CD14-positive monocyte (primary cell): ENCODE data around the gene ZNF280D. TPM values are rescaled to one million over a fixed set of nuclear protein-coding genes. Genes with fewer than 3 reads are reported as not detected.

Experiments used
- DNase-seq, 3 donors: peaks; one replicate each; pipeline ENCODE4 v3.0.0-alpha.2; 2011 to 2022
- H2AFZ ChIP-seq: 2 replicates; pipeline ENCODE4 v1.6.0; 2012; ENCODE audit warnings: mild to moderate bottlenecking, low read depth, low read length, inconsistent platforms; ENCODE audit not compliant: insufficient read depth, poor library complexity, severe bottlenecking
- H3K27ac ChIP-seq, 2 donors: 1 replicate in 1 of 2; 2 replicates in 1 of 2; pipeline ENCODE4 v1.5.1; 2012 to 2013; ENCODE audit warnings: low read length in 2 of 2, control low read depth in 1 of 2, inconsistent platforms in 1 of 2, low read depth in 1 of 2, mild to moderate bottlenecking in 1 of 2
- H3K27me3 ChIP-seq, 2 donors: one replicate each; pipeline versions ENCODE4 v1.6.0 to v1.6.1; 2011 to 2013; ENCODE audit warnings: low read length in 2 of 2; ENCODE audit not compliant: control insufficient read depth in 2 of 2, insufficient read depth in 2 of 2
- H3K36me3 ChIP-seq, 2 donors: replicated peaks in 1 of 2; 1 replicate in 1 of 2; 2 replicates in 1 of 2; pipeline versions ENCODE4 v1.5.1 to v1.6.1; 2012 to 2013; ENCODE audit warnings: low read length in 2 of 2, control low read depth in 1 of 2, inconsistent platforms in 1 of 2, mild to moderate bottlenecking in 1 of 2; ENCODE audit not compliant: insufficient read depth in 2 of 2, control insufficient read depth in 1 of 2
- H3K4me1 ChIP-seq, 2 donors: 1 replicate in 1 of 2; 2 replicates in 1 of 2; pipeline versions ENCODE4 v1.5.1 to v1.6.1; 2012 to 2013; ENCODE audit warnings: low read length in 2 of 2, control low read depth in 1 of 2, inconsistent platforms in 1 of 2, mild to moderate bottlenecking in 1 of 2, moderate library complexity in 1 of 2; ENCODE audit not compliant: insufficient read depth in 2 of 2, control insufficient read depth in 1 of 2
- H3K4me2 ChIP-seq: replicated peaks from 2 replicates; pipeline ENCODE3; 2012; ENCODE audit warnings: low read length, moderate library complexity, mild to moderate bottlenecking; ENCODE audit not compliant: poor library complexity, severe bottlenecking; ENCODE audit errors: extremely low read depth
- H3K4me3 ChIP-seq, 3 experiments: fragments of 200-600 bp in 1 of 3; sonication (generic) in 1 of 3; replicated peaks in 1 of 3; 1 replicate in 2 of 3; 2 replicates in 1 of 3; pipeline ENCODE4 v1.5.1; 2011 to 2013; ENCODE audit warnings: low read length in 3 of 3, mild to moderate bottlenecking in 3 of 3, control low read depth in 2 of 3, low read depth in 2 of 3, inconsistent platforms in 1 of 3, moderate library complexity in 1 of 3
- H3K79me2 ChIP-seq: 2 replicates; pipeline ENCODE4 v1.6.0; 2012; ENCODE audit warnings: mild to moderate bottlenecking, control low read depth, inconsistent platforms, low read length, moderate library complexity; ENCODE audit not compliant: insufficient read depth
- H3K9ac ChIP-seq: 2 replicates; pipeline ENCODE4 v1.6.0; 2017; ENCODE audit warnings: low read length, mild to moderate bottlenecking; ENCODE audit not compliant: insufficient read depth, poor library complexity, severe bottlenecking
- H3K9me3 ChIP-seq, 2 donors: replicated peaks in 1 of 2; 1 replicate in 1 of 2; 2 replicates in 1 of 2; pipeline versions ENCODE4 v1.5.1 to v1.6.1; 2012 to 2013; ENCODE audit warnings: low read length in 2 of 2, control low read depth in 1 of 2; ENCODE audit not compliant: control insufficient read depth in 1 of 2, insufficient read depth in 1 of 2
- H4K20me1 ChIP-seq: 2 replicates; pipeline ENCODE4 v1.6.0; 2012; ENCODE audit warnings: mild to moderate bottlenecking, low read length, control low read depth, moderate library complexity; ENCODE audit not compliant: insufficient read depth
- H3K27ac Mint-ChIP-seq, 7 donors: one replicate each; pipeline ENCODE4 v1.8.0; 2020; ENCODE audit warnings: mild to moderate bottlenecking in 7 of 7, mixed read lengths in 7 of 7, moderate library complexity in 6 of 7, inconsistent platforms in 2 of 7
- H3K27me3 Mint-ChIP-seq, 3 donors: one replicate each; pipeline ENCODE4 v1.8.0; 2021 to 2022; ENCODE audit warnings: low read depth in 3 of 3, mild to moderate bottlenecking in 3 of 3, mixed read lengths in 3 of 3, moderate library complexity in 3 of 3, inconsistent platforms in 1 of 3
- H3K36me3 Mint-ChIP-seq, 2 donors: one replicate each; pipeline ENCODE4 v1.8.0; 2020; ENCODE audit warnings: mixed read lengths in 2 of 2, inconsistent platforms in 1 of 2, mild to moderate bottlenecking in 1 of 2
- H3K4me1 Mint-ChIP-seq: one replicate; pipeline ENCODE4 v1.8.0; 2020; ENCODE audit warnings: mild to moderate bottlenecking, mixed read lengths
- H3K4me3 Mint-ChIP-seq, 2 donors: one replicate each; pipeline ENCODE4 v1.8.0; 2020; ENCODE audit warnings: mild to moderate bottlenecking in 2 of 2, mixed read lengths in 2 of 2, moderate library complexity in 1 of 2
- H3K9me3 Mint-ChIP-seq, 7 donors: one replicate each; pipeline ENCODE4 v1.8.0; 2020 to 2022; ENCODE audit warnings: mixed read lengths in 7 of 7, mild to moderate bottlenecking in 6 of 7, moderate library complexity in 6 of 7, inconsistent platforms in 2 of 7
- CTCF ChIP-seq: fragments of 200-600 bp; IDR thresholded peaks from one replicate; pipeline ENCODE4 v1.8.0; 2022; ENCODE audit warnings: antibody characterized with exemption, mild to moderate bottlenecking
- WGBS: methylation state at CpG from one replicate; pipeline ENCODE4 v1.1.5; 2013; ENCODE audit warnings: missing lambda C conversion rate; ENCODE audit not compliant: insufficient coverage; 5-methylcytosine and 5-hydroxymethylcytosine counted together
- intact Hi-C, 2 donors: fragments of 100-400 bp; cut with micrococcal nuclease; formaldehyde crosslinking; loops; one replicate each; pipeline versions ENCODE4 v1.15.0 to v1.15.1; 2023
- polyA plus RNA-seq, 3 donors: library from polyadenylated mRNA; depleted of rRNA in 1 of 3; unstranded in 2 of 3; stranded (reverse) in 1 of 3; fragments of 300-500 nt in 2 of 3; fragments of >200 nt in 1 of 3; fragmentation: Illumina TruSeq in 2 of 3; gene quantifications; 1 replicate in 2 of 3; 2 replicates in 1 of 3; pipeline ENCODE4 v1.2.3, GENCODE V29; 2012 to 2021

ZNF280D gene
- polyA plus RNA-seq, 3 donors: 5.1 to 14.2 (median 8.0) TPM

GRCh38 chr15:56736881-56737707 lies 3.8 kb upstream of the ZNF280D start:
- H3K27ac Mint-ChIP-seq: no peak overlapping the region
- H3K36me3 Mint-ChIP-seq: no peaks in the 10 kb centered on the region
- no peak overlapping the region for H3K4me2 ChIP-seq
- peaks cover 11% of the 10 kb centered on the region for H3K4me1 Mint-ChIP-seq
- no peak for DNase-seq
- no peak overlapping the region for H3K27ac ChIP-seq
- peaks cover 11 to 14% of the 10 kb centered on the region in 2 donors for H3K4me1 ChIP-seq
- no peak overlapping the region for H2AFZ ChIP-seq
- H4K20me1 ChIP-seq: no peaks in the 10 kb centered on the region
- no peak overlapping the region for H3K4me3 Mint-ChIP-seq
- no peak overlapping the region for H3K4me3 ChIP-seq
- no peaks in the 10 kb centered on the region for H3K9me3 ChIP-seq
- peaks cover 0 to 6% (median 0%) of the 10 kb centered on the region in 7 donors for H3K9me3 Mint-ChIP-seq
- intact Hi-C loops: no loop called here
- no peaks in the 10 kb centered on the region for H3K27me3 ChIP-seq
- no peaks in the 10 kb centered on the region for H3K36me3 ChIP-seq
- 78% methylated on average over 2 of the region's 5 CpGs for WGBS
- peaks cover 9% of the 10 kb centered on the region for H3K79me2 ChIP-seq
- no peak overlapping the region for H3K9ac ChIP-seq
- peaks cover 0 to 1% (median 0%) of the 10 kb centered on the region in 3 donors for H3K27me3 Mint-ChIP-seq
- TF ChIP-seq CTCF: no peak

DNA sequence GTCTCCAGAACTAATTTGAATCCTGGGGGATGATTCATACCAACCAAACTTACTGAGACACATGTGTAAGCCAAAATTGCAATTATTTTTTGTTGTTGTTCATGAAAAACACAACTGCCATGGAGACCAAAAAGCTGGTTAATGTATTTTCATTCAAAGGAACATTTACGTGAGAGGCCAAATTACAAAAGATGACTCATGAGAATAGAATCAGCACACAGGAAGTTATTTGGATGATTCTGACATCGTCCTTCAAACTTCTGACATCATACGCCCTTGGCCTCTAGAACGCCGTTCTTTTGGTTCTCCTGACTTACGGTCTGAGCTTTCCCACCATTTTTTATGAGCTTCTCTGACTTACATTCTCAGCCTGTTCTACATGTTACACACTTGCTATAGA lies 3.0 kb upstream of the ZNF280D start:
- no peak overlapping the region for H3K4me2 ChIP-seq
- peaks cover 17% of the 10 kb centered on the region for H3K79me2 ChIP-seq
- H4K20me1 ChIP-seq: no peaks in the 10 kb centered on the region
- DNase-seq: peak in 2 of 3 donors; percentile 8 to 10
- no peaks in the 10 kb centered on the region for H3K9me3 ChIP-seq
- peaks cover 19 to 22% of the 10 kb centered on the region in 2 donors for H3K4me1 ChIP-seq
- peaks cover 19% of the 10 kb centered on the region for H3K4me1 Mint-ChIP-seq
- no peak overlapping the region for H2AFZ ChIP-seq
- no peak overlapping the region for H3K4me3 ChIP-seq
- no peak overlapping the region for H3K27ac Mint-ChIP-seq
- H3K27me3 Mint-ChIP-seq: peaks cover 0 to 1% (median 0%) of the 10 kb centered on the region in 3 donors
- no peak overlapping the region for H3K9ac ChIP-seq
- no peak for TF ChIP-seq CTCF
- WGBS: 92% methylated on average over 6 of the region's 6 CpGs
- no peak overlapping the region for H3K4me3 Mint-ChIP-seq
- no peak overlapping the region for H3K27ac ChIP-seq
- intact Hi-C loops: no loop called here
- H3K36me3 Mint-ChIP-seq: peaks cover 0 to under 1% of the 10 kb centered on the region in 2 donors
- no peaks in the 10 kb centered on the region for H3K36me3 ChIP-seq
- H3K27me3 ChIP-seq: no peaks in the 10 kb centered on the region
- H3K9me3 Mint-ChIP-seq: peaks cover 0 to 6% (median 0%) of the 10 kb centered on the region in 7 donors
